K562 (cell line): ENCODE measurements around the gene SNAI1.

ENCODE experiments used
- ELF4 ChIP-seq: fragments of 450-650 bp; formaldehyde crosslinking; IDR thresholded peaks from 2 replicates; pipeline ENCODE4 v1.4.0; 2022; ENCODE audit warnings: missing genetic modification characterization
- MAFK ChIP-seq: IDR thresholded peaks from 2 replicates; pipeline ENCODE4 v1.6.1; 2011; ENCODE audit warnings: low read length, improper control_type of control experiment
- POLR2H ChIP-seq: IDR thresholded peaks from 2 replicates; pipeline ENCODE4 v1.6.1; 2016; ENCODE audit warnings: missing genetic modification characterization, low read depth, mild to moderate bottlenecking, control low read depth, missing compliant biosample characterization, moderate library complexity
- PTBP1 ChIP-seq: fragments of 200-400 bp; formaldehyde crosslinking; IDR thresholded peaks from 2 replicates; pipeline ENCODE4 v1.6.1; 2017; ENCODE audit warnings: low read depth, low read length
- SMAD4 ChIP-seq: fragments of 250-450 bp; sonication (Bioruptor Pico); conservative IDR thresholded peaks from 2 replicates; pipeline ENCODE4 v1.8.0; 2021; ENCODE audit warnings: inconsistent platforms, mild to moderate bottlenecking, moderate library complexity
- SMARCA5 ChIP-seq: fragments of 450-650 bp; IDR thresholded peaks from 2 replicates; pipeline ENCODE4 v1.6.1; 2016
- ZBTB1 ChIP-seq: sonication (generic); formaldehyde crosslinking; IDR thresholded peaks from 2 replicates; pipeline ENCODE4 v1.8.1; 2023; ENCODE audit warnings: missing genetic modification reagents, low read depth, mild to moderate bottlenecking, borderline replicate concordance
- TF ChIP-seq, protein P1 (sequence below): sonication (generic); formaldehyde crosslinking; IDR thresholded peaks from 2 replicates; pipeline ENCODE4 v1.8.0; 2022; ENCODE audit warnings: mild to moderate bottlenecking, missing genetic modification reagents

DNA sequence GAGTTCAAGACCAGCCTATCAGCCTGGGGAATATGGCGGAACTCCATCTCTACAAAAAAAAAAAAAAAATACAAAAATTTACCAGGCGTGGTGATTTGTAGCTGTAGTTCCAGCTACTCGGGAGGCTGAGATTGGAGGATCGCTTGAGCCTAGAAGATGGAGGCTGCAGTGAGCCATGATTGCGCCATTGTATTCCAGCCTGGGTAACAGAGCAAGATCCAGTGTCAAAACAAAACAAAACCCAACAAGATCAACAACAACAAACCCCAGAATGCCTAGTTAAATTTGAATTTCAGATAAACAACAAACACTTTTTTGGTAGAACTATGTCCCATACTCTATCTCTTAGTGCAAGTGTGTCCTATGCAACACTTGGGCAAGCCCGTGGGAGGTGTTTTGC is 39.9 kb downstream of the SNAI1 start:
- TF ChIP-seq SMAD4 (CRISPR knock-in tag) (no peak), MAFK (no peak), POLR2H (no peak), PTBP1 (no peak), ELF4 (CRISPR knock-in tag) (no peak), ZBTB1 (no peak), SMARCA5 (no peak)
- TF ChIP-seq, protein P1, sequence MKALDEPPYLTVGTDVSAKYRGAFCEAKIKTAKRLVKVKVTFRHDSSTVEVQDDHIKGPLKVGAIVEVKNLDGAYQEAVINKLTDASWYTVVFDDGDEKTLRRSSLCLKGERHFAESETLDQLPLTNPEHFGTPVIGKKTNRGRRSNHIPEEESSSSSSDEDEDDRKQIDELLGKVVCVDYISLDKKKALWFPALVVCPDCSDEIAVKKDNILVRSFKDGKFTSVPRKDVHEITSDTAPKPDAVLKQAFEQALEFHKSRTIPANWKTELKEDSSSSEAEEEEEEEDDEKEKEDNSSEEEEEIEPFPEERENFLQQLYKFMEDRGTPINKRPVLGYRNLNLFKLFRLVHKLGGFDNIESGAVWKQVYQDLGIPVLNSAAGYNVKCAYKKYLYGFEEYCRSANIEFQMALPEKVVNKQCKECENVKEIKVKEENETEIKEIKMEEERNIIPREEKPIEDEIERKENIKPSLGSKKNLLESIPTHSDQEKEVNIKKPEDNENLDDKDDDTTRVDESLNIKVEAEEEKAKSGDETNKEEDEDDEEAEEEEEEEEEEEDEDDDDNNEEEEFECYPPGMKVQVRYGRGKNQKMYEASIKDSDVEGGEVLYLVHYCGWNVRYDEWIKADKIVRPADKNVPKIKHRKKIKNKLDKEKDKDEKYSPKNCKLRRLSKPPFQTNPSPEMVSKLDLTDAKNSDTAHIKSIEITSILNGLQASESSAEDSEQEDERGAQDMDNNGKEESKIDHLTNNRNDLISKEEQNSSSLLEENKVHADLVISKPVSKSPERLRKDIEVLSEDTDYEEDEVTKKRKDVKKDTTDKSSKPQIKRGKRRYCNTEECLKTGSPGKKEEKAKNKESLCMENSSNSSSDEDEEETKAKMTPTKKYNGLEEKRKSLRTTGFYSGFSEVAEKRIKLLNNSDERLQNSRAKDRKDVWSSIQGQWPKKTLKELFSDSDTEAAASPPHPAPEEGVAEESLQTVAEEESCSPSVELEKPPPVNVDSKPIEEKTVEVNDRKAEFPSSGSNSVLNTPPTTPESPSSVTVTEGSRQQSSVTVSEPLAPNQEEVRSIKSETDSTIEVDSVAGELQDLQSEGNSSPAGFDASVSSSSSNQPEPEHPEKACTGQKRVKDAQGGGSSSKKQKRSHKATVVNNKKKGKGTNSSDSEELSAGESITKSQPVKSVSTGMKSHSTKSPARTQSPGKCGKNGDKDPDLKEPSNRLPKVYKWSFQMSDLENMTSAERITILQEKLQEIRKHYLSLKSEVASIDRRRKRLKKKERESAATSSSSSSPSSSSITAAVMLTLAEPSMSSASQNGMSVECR (CRISPR knock-in tag), result no peak
